Measurements from ENCODE around the gene STK38. TPM values are rescaled to one million over a fixed set of nuclear protein-coding genes. Genes with fewer than 3 reads are reported as not detected.
"Not testable (repeated sequence)": the region's sequence is repeated elsewhere in the genome, so short reads cannot be mapped to it uniquely, and the experiment has no call there.

Gene STK38
- total RNA-seq, 4 donors from 2014 or later = 23.0 to 33.8 (median 27.0) TPM

DNA sequence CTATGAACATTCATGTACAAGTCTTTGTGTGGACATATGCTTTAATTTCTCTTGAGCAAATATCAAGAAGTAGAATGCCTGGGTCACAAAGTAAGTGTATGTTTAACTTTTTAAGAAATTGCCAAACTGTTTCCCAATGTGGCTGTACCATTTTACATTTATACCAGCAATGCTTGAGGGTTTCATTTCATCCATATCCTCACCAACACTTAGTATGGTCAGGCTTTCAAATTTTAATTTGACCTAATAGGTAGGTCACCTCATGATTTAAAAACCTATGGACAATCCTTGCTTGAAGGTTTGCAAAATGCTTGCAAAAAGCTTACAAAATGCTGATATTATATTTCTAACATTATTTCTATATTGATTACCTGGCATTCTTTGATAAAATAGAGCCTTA, 27.4 kb upstream of the STK38 start:
- no peak for TF ChIP-seq POLR2AphosphoS5 (IDR thresholded peaks at IDR 0.05)
- TF ChIP-seq, protein P1, sequence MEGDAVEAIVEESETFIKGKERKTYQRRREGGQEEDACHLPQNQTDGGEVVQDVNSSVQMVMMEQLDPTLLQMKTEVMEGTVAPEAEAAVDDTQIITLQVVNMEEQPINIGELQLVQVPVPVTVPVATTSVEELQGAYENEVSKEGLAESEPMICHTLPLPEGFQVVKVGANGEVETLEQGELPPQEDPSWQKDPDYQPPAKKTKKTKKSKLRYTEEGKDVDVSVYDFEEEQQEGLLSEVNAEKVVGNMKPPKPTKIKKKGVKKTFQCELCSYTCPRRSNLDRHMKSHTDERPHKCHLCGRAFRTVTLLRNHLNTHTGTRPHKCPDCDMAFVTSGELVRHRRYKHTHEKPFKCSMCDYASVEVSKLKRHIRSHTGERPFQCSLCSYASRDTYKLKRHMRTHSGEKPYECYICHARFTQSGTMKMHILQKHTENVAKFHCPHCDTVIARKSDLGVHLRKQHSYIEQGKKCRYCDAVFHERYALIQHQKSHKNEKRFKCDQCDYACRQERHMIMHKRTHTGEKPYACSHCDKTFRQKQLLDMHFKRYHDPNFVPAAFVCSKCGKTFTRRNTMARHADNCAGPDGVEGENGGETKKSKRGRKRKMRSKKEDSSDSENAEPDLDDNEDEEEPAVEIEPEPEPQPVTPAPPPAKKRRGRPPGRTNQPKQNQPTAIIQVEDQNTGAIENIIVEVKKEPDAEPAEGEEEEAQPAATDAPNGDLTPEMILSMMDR (IDR thresholded peaks at IDR 0.05) = no peak
- no peaks in the 10 kb centered on the region for H3K27me3 ChIP-seq
- no peaks in the 10 kb centered on the region for H3K9me3 ChIP-seq
- no peaks in the 10 kb centered on the region for H3K36me3 ChIP-seq
- DNase-seq (ENCODE audit: low spot score in 2 of 2) = no peak
- H3K27ac ChIP-seq = no peak overlapping the region
- H3K4me1 ChIP-seq = peaks cover 19% of the 10 kb centered on the region
- H3K4me3 ChIP-seq = no peak overlapping the region

DNA sequence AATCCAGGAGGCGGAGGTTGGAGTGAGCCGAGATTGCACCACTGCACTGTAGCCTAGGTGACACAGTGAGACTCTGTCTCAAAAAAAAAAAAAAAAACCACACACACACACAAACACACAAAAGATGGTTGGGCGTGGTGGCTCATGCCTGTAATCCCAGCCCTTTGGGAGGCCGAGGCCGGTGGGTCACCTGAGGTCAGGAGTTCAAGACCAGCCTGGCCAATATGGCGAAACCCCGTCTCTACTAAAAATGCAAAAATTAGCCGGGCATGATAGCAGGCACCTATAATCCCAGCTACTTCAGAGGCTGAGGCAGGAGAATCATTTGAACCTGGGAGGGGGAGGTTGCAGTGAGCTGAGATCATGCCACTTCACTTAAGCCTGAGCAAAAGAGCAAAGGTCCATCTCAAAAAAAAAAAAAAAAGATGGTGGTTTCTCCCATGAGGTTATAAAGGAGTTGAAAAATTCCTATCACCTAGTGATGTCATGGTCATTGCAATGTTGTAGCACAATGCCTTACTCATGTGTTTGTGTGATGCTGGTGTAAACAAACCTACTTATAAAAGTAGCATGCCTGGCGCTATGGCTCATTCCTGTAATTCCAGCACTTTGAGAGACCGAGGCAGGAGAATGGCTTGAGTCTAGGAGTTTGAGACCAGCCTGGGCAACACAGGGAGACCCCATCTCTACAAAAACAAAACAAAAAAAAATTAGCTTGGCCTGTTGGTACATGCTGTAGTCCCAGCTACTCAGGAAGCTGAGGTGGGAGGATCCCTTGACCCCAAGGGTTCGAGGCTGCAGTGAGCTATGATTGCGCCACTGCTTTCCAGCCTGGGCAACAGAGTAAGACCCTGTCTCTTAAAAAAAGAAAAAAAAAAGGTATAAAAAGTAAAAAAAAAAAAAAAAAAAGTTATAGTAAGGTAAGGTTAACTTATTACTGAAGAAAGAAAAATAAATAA, 25.4 kb upstream of the STK38 start:
- DNase-seq (ENCODE audit: low spot score in 2 of 2); H3K9me3 ChIP-seq; H3K27ac ChIP-seq; H3K4me1 ChIP-seq; H3K27me3 ChIP-seq; H3K4me3 ChIP-seq; H3K36me3 ChIP-seq: not testable (repeated sequence)
- WGBS = 94% methylated on average over 12 of the region's 12 CpGs

- no peak for DNase-seq (ENCODE audit: low spot score in 2 of 2)
- no peaks in the 10 kb centered on the region for H3K36me3 ChIP-seq
- no peaks in the 10 kb centered on the region for H3K4me1 ChIP-seq
- no peaks in the 10 kb centered on the region for H3K9me3 ChIP-seq
- no peak overlapping the region for H3K27ac ChIP-seq
- H3K27me3 ChIP-seq = no peaks in the 10 kb centered on the region
- no peak overlapping the region for H3K4me3 ChIP-seq
- no peak for TF ChIP-seq EP300 (IDR thresholded peaks at IDR 0.05)
- no peak for TF ChIP-seq POLR2A (IDR thresholded peaks at IDR 0.05)
- TF ChIP-seq, protein P1 (IDR thresholded peaks at IDR 0.05) = no peak
- no peak for TF ChIP-seq POLR2AphosphoS5 (IDR thresholded peaks at IDR 0.05)
- 87% methylated on average over 4 of the region's 4 CpGs for WGBS
These were observed 24.1 kb upstream of the STK38 start for GRCh38 chr6:36571122-36572043.

DNA sequence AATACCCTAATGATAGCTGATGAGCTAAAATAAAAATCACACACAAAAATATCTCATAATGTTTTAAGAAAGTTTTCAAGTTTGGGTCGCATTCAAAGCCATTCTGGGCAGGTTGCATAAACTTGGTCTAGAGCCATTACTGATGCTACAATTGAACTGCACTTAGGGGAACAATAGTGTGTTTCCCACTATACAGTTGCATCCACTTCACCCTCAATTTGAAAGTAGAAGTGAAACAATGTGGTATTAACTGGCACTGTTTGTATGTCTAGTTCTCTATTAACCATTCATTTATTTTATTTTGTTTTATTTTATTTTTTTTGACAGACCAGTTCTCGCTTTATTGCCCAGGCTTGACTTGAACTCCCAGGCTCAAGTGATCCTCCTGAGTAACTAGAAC, 23.0 kb upstream of the STK38 start:
- no peak overlapping the region for H3K4me3 ChIP-seq
- no peaks in the 10 kb centered on the region for H3K27me3 ChIP-seq
- WGBS = 85% methylated on average over 2 of the region's 2 CpGs
- H3K27ac ChIP-seq = no peak overlapping the region
- TF ChIP-seq, protein P1 (IDR thresholded peaks at IDR 0.05) = no peak
- no peak for TF ChIP-seq EP300 (IDR thresholded peaks at IDR 0.05)
- no peak for TF ChIP-seq POLR2AphosphoS5 (IDR thresholded peaks at IDR 0.05)
- no peak for TF ChIP-seq POLR2A (IDR thresholded peaks at IDR 0.05)
- H3K4me1 ChIP-seq = no peaks in the 10 kb centered on the region
- H3K9me3 ChIP-seq = no peaks in the 10 kb centered on the region
- no peaks in the 10 kb centered on the region for H3K36me3 ChIP-seq
- DNase-seq (ENCODE audit: low spot score in 2 of 2) = no peak

GRCh38 chr6:36566418-36566905, 19.2 kb upstream of the STK38 start:
- Histone ChIP-seq H3K9me3 (no peaks in the 10 kb centered on the region), H3K4me1 (no peaks in the 10 kb centered on the region), H3K36me3 (no peaks in the 10 kb centered on the region), H3K27me3 (no peaks in the 10 kb centered on the region), H3K27ac (no peak overlapping the region), H3K4me3 (no peak overlapping the region)
- 90% methylated on average over 8 of the region's 8 CpGs for WGBS
- DNase-seq (ENCODE audit: low spot score in 2 of 2) = no peak
- TF ChIP-seq POLR2AphosphoS5 (IDR thresholded peaks at IDR 0.05) (no peak), POLR2A (IDR thresholded peaks at IDR 0.05) (no peak), EP300 (IDR thresholded peaks at IDR 0.05) (no peak)
- TF ChIP-seq, protein P1 (IDR thresholded peaks at IDR 0.05) = no peak
